ENCODE data around the gene ISX. TPM values are rescaled to one million over a fixed set of nuclear protein-coding genes. Genes with fewer than 3 reads are reported as not detected.

Gene ISX
- total RNA-seq (not detected), total RNA-seq (0 reads per million in 29 experiments)
- total RNA-seq (2013) = not detected

DNA sequence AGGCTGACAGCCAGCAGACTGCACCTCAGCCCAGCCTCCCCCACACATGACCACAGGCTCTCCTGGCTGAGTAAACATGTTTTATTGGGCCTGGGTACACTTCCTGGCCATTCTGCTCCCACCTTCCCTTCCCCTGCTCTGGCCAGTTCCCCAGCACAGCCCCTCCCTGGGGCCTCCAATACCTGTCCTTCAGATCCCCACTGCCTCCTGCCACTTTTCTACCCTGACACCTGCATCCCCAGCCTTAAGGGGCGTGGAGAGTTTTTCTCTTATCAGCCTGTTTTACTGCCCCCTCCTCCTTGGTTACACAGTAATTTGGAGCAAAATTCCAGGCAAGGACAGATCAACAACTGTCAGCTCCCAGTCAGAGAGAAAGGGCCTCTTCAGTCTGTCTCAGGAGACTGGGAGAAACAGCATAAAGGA, at the start of gene ISX:
TSS of gene ISX (plus strand) at position 363 of the 423 bp plus-strand sequence. CDS start 930 bp downstream, outside the sequence.
- H3K27ac ChIP-seq (ENCODE audit: low read length) = no peak within 1 kb of the TSS
- peaks cover 0 to 11% of the 10 kb centered on the region in 2 experiments for H3K27me3 ChIP-seq (replicated peaks in 1 of 2; ENCODE audit: control insufficient read depth in 2 of 2, extremely low read depth in 1 of 2, insufficient read depth in 2 of 2, low read length in 1 of 2)
- POLR2A ChIA-PET = no interaction called here
- no peak within 1 kb of the TSS for H3K4me3 ChIP-seq (ENCODE audit: control insufficient read depth in 1 of 2, extremely low read depth in 1 of 2, low read length in 1 of 2)
- WGBS (ENCODE audit: insufficient coverage) = no CpG with 5 or more reads among the region's 1 CpG
- H3K4me1 Mint-ChIP-seq = no peaks in the 10 kb centered on the region
- H3K27me3 Mint-ChIP-seq = peaks cover 0 to 13% of the 10 kb centered on the region in 2 donors
- no peaks in the 10 kb centered on the region for H3K4me1 ChIP-seq (ENCODE audit: control insufficient read depth in 1 of 2, extremely low read depth in 1 of 2, insufficient read depth in 2 of 2, low read length in 2 of 2)
- no peak within 1 kb of the TSS for H3K4me3 Mint-ChIP-seq
- H3K9me3 Mint-ChIP-seq = no peaks in the 10 kb centered on the region
- ATAC-seq (replicated peaks in 1 of 4) (no peak), DNase-seq (no peak)
- CTCF ChIA-PET = no interaction called here
- no peaks in the 10 kb centered on the region for H3K9me3 ChIP-seq
- H3K36me3 Mint-ChIP-seq = no peaks in the 10 kb centered on the region
- H3K36me3 ChIP-seq (ENCODE audit: control insufficient read depth in 2 of 2, extremely low read depth in 1 of 2, insufficient read depth in 1 of 2, low read length in 1 of 2) = no peaks in the 10 kb centered on the region
- H3K27ac Mint-ChIP-seq = no peak within 1 kb of the TSS

DNA sequence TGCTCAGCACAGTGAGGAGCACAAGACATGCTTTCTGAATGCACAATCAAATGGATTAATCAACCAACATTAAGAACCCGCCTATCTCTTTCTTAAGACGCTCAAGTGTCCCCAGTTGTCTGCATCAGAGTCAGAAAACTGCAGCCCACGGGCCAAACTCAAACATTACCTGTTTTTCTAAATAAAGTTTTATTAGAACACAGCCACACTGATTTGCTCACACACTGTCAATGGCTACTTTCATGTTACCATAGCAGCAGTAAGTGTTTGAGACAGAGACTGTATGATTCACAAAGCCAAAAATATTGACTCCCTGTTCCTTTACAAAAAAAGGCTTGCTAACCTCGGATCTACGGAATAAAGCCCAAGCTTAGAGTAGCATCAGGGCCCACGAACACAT, 49.0 kb upstream of the ISX start:
- no peak overlapping the region for H3K27ac ChIP-seq (ENCODE audit: low read length)
- 68% methylated on average over 4 of the region's 6 CpGs for WGBS (ENCODE audit: insufficient coverage)
- Mint-ChIP-seq H3K27ac (no peak overlapping the region), H3K27me3 (peaks cover 0 to 15% of the 10 kb centered on the region in 2 donors), H3K9me3 (no peaks in the 10 kb centered on the region), H3K4me1 (no peaks in the 10 kb centered on the region), H3K4me3 (no peak overlapping the region), H3K36me3 (no peaks in the 10 kb centered on the region)
- CTCF ChIA-PET = no interaction called here
- peaks cover 0 to 6% of the 10 kb centered on the region in 2 experiments for H3K27me3 ChIP-seq (replicated peaks in 1 of 2; ENCODE audit: control insufficient read depth in 2 of 2, extremely low read depth in 1 of 2, insufficient read depth in 2 of 2, low read length in 1 of 2)
- DNase-seq = no peak
- no peaks in the 10 kb centered on the region for H3K36me3 ChIP-seq (ENCODE audit: control insufficient read depth in 2 of 2, extremely low read depth in 1 of 2, insufficient read depth in 1 of 2, low read length in 1 of 2)
- H3K4me3 ChIP-seq (ENCODE audit: control insufficient read depth in 1 of 2, extremely low read depth in 1 of 2, low read length in 1 of 2) = no peak overlapping the region
- H3K4me1 ChIP-seq (ENCODE audit: control insufficient read depth in 1 of 2, extremely low read depth in 1 of 2, insufficient read depth in 2 of 2, low read length in 2 of 2) = no peaks in the 10 kb centered on the region
- ATAC-seq (replicated peaks in 1 of 4) = no peak
- POLR2A ChIA-PET = no interaction called here
- H3K9me3 ChIP-seq = no peaks in the 10 kb centered on the region

DNA sequence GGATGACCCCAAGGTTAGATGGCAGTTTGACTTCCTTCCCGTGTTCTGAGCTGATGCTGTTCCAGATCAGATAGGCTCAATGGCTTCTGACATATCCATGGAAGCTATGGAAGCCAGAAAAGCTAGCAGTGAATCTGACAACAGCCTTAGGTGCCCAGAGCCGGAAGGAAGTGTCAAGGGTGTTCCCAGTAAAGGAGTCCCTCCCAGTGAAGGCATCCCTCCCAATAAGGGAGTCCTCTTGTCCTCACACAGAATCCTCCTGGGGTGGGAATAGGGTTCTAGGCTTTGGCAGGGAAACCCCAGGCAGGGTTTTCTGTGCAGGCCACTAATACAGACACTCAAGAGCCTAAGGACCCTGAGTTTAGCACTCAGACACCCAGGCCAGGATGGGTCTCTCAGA, 47.0 kb upstream of the ISX start:
- H3K27me3 Mint-ChIP-seq = peaks cover under 1 to 20% of the 10 kb centered on the region in 2 donors
- Histone ChIP-seq H3K4me3 (ENCODE audit: control insufficient read depth in 1 of 2, extremely low read depth in 1 of 2, low read length in 1 of 2) (no peak overlapping the region), H3K36me3 (ENCODE audit: control insufficient read depth in 2 of 2, extremely low read depth in 1 of 2, insufficient read depth in 1 of 2, low read length in 1 of 2) (no peaks in the 10 kb centered on the region), H3K27me3 (replicated peaks in 1 of 2; ENCODE audit: control insufficient read depth in 2 of 2, extremely low read depth in 1 of 2, insufficient read depth in 2 of 2, low read length in 1 of 2) (peaks cover 0 to 21% of the 10 kb centered on the region in 2 experiments), H3K27ac (ENCODE audit: low read length) (no peak overlapping the region), H3K9me3 (no peaks in the 10 kb centered on the region), H3K4me1 (ENCODE audit: control insufficient read depth in 1 of 2, extremely low read depth in 1 of 2, insufficient read depth in 2 of 2, low read length in 2 of 2) (no peaks in the 10 kb centered on the region)
- no peaks in the 10 kb centered on the region for H3K9me3 Mint-ChIP-seq
- POLR2A ChIA-PET = no interaction called here
- no peaks in the 10 kb centered on the region for H3K36me3 Mint-ChIP-seq
- H3K4me1 Mint-ChIP-seq = peaks cover 0 to 2% (median 0%) of the 10 kb centered on the region in 3 donors
- CTCF ChIA-PET = no interaction called here
- WGBS (ENCODE audit: insufficient coverage) = 27% methylated on average over 1 of the region's 2 CpGs
- H3K4me3 Mint-ChIP-seq = no peak overlapping the region
- no peak overlapping the region for H3K27ac Mint-ChIP-seq
- no peak for ATAC-seq (replicated peaks in 1 of 4)
- no peak for DNase-seq

DNA sequence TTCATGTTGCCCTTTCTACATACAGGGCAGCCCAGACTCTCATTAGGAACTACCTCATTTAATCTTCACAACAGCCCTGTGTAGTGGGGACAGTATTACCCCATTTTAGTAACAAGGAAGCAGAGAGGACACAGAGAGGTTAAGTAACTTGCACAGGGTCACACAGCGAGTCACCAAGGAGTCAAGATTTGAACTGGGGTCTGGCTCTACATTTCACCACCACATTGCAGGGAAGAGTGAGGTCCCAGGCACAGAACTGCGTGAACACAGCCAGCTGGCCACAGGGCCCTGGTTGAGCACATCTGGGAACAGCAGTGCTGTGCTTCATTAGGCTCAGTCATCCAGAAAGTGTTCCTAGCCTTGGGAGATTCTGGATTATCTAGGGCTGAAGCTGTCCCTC, 45.4 kb upstream of the ISX start:
- Histone ChIP-seq H3K4me1 (ENCODE audit: control insufficient read depth in 1 of 2, extremely low read depth in 1 of 2, insufficient read depth in 2 of 2, low read length in 2 of 2) (no peaks in the 10 kb centered on the region), H3K9me3 (no peaks in the 10 kb centered on the region), H3K36me3 (ENCODE audit: control insufficient read depth in 2 of 2, extremely low read depth in 1 of 2, insufficient read depth in 1 of 2, low read length in 1 of 2) (no peaks in the 10 kb centered on the region), H3K27me3 (replicated peaks in 1 of 2; ENCODE audit: control insufficient read depth in 2 of 2, extremely low read depth in 1 of 2, insufficient read depth in 2 of 2, low read length in 1 of 2) (peaks cover 0 to 29% of the 10 kb centered on the region in 2 experiments), H3K27ac (ENCODE audit: low read length) (no peak overlapping the region), H3K4me3 (ENCODE audit: control insufficient read depth in 1 of 2, extremely low read depth in 1 of 2, low read length in 1 of 2) (no peak overlapping the region)
- DNase-seq (no peak), ATAC-seq (replicated peaks in 1 of 4) (no peak)
- H3K27me3 Mint-ChIP-seq = peaks cover 7 to 28% of the 10 kb centered on the region in 2 donors
- no peaks in the 10 kb centered on the region for H3K36me3 Mint-ChIP-seq
- H3K4me3 Mint-ChIP-seq = no peak overlapping the region
- no peaks in the 10 kb centered on the region for H3K9me3 Mint-ChIP-seq
- 88% methylated on average over 1 of the region's 2 CpGs for WGBS (ENCODE audit: insufficient coverage)
- ChIA-PET CTCF (no interaction called here), POLR2A (no interaction called here)
- H3K4me1 Mint-ChIP-seq = peaks cover 0 to 4% (median 0%) of the 10 kb centered on the region in 3 donors
- H3K27ac Mint-ChIP-seq = no peak overlapping the region

DNA sequence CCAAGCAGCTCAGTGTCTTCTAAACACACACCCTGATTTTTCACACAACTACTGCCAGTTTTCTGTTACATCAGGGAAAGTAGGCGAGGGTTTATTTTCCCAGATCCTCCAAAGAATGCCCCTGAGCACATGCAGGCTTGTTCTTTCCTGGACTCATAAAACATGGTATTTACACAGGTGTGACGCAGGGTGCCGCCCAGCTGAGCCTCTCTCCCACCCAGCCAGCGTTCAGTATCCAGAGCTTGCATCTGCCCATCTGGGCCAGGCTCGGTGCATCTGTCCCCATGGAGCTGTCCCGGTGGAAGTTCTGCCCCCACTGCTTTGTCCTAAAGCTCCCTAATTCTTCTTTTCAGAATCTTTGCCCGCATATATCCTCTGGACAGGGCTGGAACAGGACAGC, 44.8 kb upstream of the ISX start:
- no peak overlapping the region for H3K4me3 Mint-ChIP-seq
- peaks cover 0 to 4% (median 0%) of the 10 kb centered on the region in 3 donors for H3K4me1 Mint-ChIP-seq
- POLR2A ChIA-PET = interaction anchor here in 1 of 2 donors (0.5 kb wide), 1 partner anchor 1126 kb away, joined by 4 read pairs; no protein-coding TSS in a partner anchor
- H3K27ac ChIP-seq (ENCODE audit: low read length) = no peak overlapping the region
- no peaks in the 10 kb centered on the region for H3K36me3 ChIP-seq (ENCODE audit: control insufficient read depth in 2 of 2, extremely low read depth in 1 of 2, insufficient read depth in 1 of 2, low read length in 1 of 2)
- no peaks in the 10 kb centered on the region for H3K9me3 ChIP-seq
- DNase-seq (no peak), ATAC-seq (replicated peaks in 1 of 4) (no peak)
- no peak overlapping the region for H3K4me3 ChIP-seq (ENCODE audit: control insufficient read depth in 1 of 2, extremely low read depth in 1 of 2, low read length in 1 of 2)
- no peak overlapping the region for H3K27ac Mint-ChIP-seq
- H3K36me3 Mint-ChIP-seq = no peaks in the 10 kb centered on the region
- 91% methylated on average over 6 of the region's 7 CpGs for WGBS (ENCODE audit: insufficient coverage)
- H3K27me3 Mint-ChIP-seq = peaks cover 12 to 28% of the 10 kb centered on the region in 2 donors
- no peaks in the 10 kb centered on the region for H3K4me1 ChIP-seq (ENCODE audit: control insufficient read depth in 1 of 2, extremely low read depth in 1 of 2, insufficient read depth in 2 of 2, low read length in 2 of 2)
- peaks cover 0 to 29% of the 10 kb centered on the region in 2 experiments for H3K27me3 ChIP-seq (replicated peaks in 1 of 2; ENCODE audit: control insufficient read depth in 2 of 2, extremely low read depth in 1 of 2, insufficient read depth in 2 of 2, low read length in 1 of 2)
- H3K9me3 Mint-ChIP-seq = no peaks in the 10 kb centered on the region
- CTCF ChIA-PET = no interaction called here

DNA sequence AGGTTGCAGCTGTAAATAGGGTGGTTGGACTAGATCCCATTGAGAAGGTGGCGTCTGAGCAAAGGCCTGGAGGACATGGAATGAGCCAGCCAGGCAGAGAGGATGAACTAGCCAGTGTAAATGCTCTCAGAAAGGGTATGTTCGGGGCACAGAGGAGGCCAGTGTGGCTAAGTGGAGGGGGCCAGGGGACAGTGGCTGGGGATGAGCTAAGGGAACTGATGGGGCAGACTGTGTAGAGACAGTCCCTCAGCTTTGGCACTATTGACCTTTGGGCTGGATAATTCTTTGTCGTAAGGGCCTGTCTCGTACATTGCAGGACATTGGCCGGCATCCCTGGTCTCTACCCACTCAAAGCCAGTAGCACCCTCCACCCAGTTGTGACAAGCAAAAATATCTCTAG, 43.7 kb upstream of the ISX start:
- Mint-ChIP-seq H3K27ac (no peak overlapping the region), H3K4me3 (no peak overlapping the region), H3K27me3 (peaks cover 20 to 34% of the 10 kb centered on the region in 2 donors), H3K4me1 (peaks cover 0 to 4% (median 0%) of the 10 kb centered on the region in 3 donors), H3K9me3 (no peaks in the 10 kb centered on the region), H3K36me3 (no peaks in the 10 kb centered on the region)
- Histone ChIP-seq H3K4me3 (ENCODE audit: control insufficient read depth in 1 of 2, extremely low read depth in 1 of 2, low read length in 1 of 2) (no peak overlapping the region), H3K27ac (ENCODE audit: low read length) (no peak overlapping the region), H3K27me3 (replicated peaks in 1 of 2; ENCODE audit: control insufficient read depth in 2 of 2, extremely low read depth in 1 of 2, insufficient read depth in 2 of 2, low read length in 1 of 2) (peaks cover 0 to 29% of the 10 kb centered on the region in 2 experiments), H3K9me3 (no peaks in the 10 kb centered on the region), H3K4me1 (ENCODE audit: control insufficient read depth in 1 of 2, extremely low read depth in 1 of 2, insufficient read depth in 2 of 2, low read length in 2 of 2) (no peaks in the 10 kb centered on the region), H3K36me3 (ENCODE audit: control insufficient read depth in 2 of 2, extremely low read depth in 1 of 2, insufficient read depth in 1 of 2, low read length in 1 of 2) (no peaks in the 10 kb centered on the region)
- ATAC-seq (replicated peaks in 1 of 4) = no peak
- 91% methylated on average over 3 of the region's 5 CpGs for WGBS (ENCODE audit: insufficient coverage)
- DNase-seq = no peak
- POLR2A ChIA-PET = no interaction called here
- CTCF ChIA-PET = no interaction called here

All from T-cell (primary cell).